ENCODE data around the gene TBX21.

The TBX21 gene

DNA sequence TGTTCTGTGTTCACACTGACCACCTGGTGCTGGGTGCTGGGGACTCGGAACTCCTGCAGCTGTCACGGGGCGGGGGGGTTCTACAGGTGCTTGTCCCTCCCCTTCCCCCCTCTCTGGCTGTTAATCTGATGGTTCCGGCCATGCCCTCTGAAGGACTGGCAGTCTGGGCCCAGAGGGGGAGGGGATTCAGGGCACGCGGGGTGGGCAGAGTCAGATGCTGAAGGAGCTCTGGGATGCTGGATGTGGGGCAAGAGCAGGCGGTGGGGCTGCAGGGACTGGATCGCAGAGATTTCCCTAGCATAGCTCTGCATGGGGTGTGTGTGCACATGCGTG, 5.4 kb upstream of the TBX21 start:
- TF ChIP-seq SIN3A (IDR thresholded peaks at IDR 0.05; ENCODE audit: borderline replicate concordance, insufficient read depth, low read length), result no peak
- no peak for TF ChIP-seq FOXP2 (optimal IDR thresholded peaks at IDR 0.05; ENCODE audit: borderline replicate concordance, extremely low read depth, extremely low read length, insufficient read depth)
- no peak for TF ChIP-seq POLR2AphosphoS5 (IDR thresholded peaks at IDR 0.05; ENCODE audit: low read depth, low read length)
- TF ChIP-seq REST (IDR thresholded peaks at IDR 0.05; ENCODE audit: insufficient read depth in 1 of 2, low read depth in 2 of 2, low read length in 2 of 2), result no peak

- no peak for TF ChIP-seq TAF1 (IDR thresholded peaks at IDR 0.05; ENCODE audit: borderline replicate concordance, insufficient read depth, low read length)
- TF ChIP-seq SIN3A (IDR thresholded peaks at IDR 0.05; ENCODE audit: borderline replicate concordance, insufficient read depth, low read length), result no peak
- TF ChIP-seq FOXP2 (optimal IDR thresholded peaks at IDR 0.05; ENCODE audit: borderline replicate concordance, extremely low read depth, extremely low read length, insufficient read depth), result no peak
- TF ChIP-seq REST (IDR thresholded peaks at IDR 0.05; ENCODE audit: insufficient read depth in 1 of 2, low read depth in 2 of 2, low read length in 2 of 2), result no peak
- TF ChIP-seq POLR2AphosphoS5 (IDR thresholded peaks at IDR 0.05; ENCODE audit: low read depth, low read length), result no peak
These were observed 4.7 kb upstream of the TBX21 start for GRCh38 chr17:47728214-47728877.

GRCh38 chr17:47729476-47729875, 3.6 kb upstream of the TBX21 start:
- TF ChIP-seq POLR2AphosphoS5 (IDR thresholded peaks at IDR 0.05; ENCODE audit: low read depth, low read length) (no peak), REST (IDR thresholded peaks at IDR 0.05; ENCODE audit: insufficient read depth in 1 of 2, low read depth in 2 of 2, low read length in 2 of 2) (no peak), FOXP2 (optimal IDR thresholded peaks at IDR 0.05; ENCODE audit: borderline replicate concordance, extremely low read depth, extremely low read length, insufficient read depth) (no peak), SIN3A (IDR thresholded peaks at IDR 0.05; ENCODE audit: borderline replicate concordance, insufficient read depth, low read length) (no peak)

DNA sequence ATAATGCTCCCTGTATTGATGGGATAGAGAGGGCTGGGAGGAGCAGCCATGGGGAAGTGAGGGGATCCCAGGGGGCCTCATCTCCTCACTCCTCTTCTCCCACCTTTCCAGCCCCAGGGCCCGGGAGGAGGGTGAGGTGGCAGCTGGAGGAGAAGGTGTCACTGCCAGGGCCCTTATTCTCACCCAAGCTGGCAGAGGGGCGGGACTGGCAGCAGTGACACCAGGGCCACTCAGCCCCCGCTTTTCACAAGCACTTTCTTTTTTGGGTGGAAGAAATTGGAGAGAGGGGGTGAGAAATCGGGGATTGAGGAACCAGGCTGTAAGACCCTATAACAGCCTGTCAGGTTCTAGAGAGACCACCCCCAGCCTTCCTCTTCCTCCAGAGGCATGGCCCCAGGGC, 2.4 kb upstream of the TBX21 start:
- TF ChIP-seq REST (IDR thresholded peaks at IDR 0.05; ENCODE audit: insufficient read depth in 1 of 2, low read depth in 2 of 2, low read length in 2 of 2) (no peak), SIN3A (IDR thresholded peaks at IDR 0.05; ENCODE audit: borderline replicate concordance, insufficient read depth, low read length) (no peak), TAF1 (IDR thresholded peaks at IDR 0.05; ENCODE audit: borderline replicate concordance, insufficient read depth, low read length) (no peak)

GRCh38 chr17:47731396-47731795, 1.6 kb upstream of the TBX21 start:
- no peak for TF ChIP-seq POLR2AphosphoS5 (IDR thresholded peaks at IDR 0.05; ENCODE audit: low read depth, low read length)
- no peak for TF ChIP-seq FOXP2 (optimal IDR thresholded peaks at IDR 0.05; ENCODE audit: borderline replicate concordance, extremely low read depth, extremely low read length, insufficient read depth)
- TF ChIP-seq REST (IDR thresholded peaks at IDR 0.05; ENCODE audit: insufficient read depth in 1 of 2, low read depth in 2 of 2, low read length in 2 of 2), result no peak
- TF ChIP-seq TAF1 (IDR thresholded peaks at IDR 0.05; ENCODE audit: borderline replicate concordance, insufficient read depth, low read length), result no peak
- no peak for TF ChIP-seq SIN3A (IDR thresholded peaks at IDR 0.05; ENCODE audit: borderline replicate concordance, insufficient read depth, low read length)
